HG02642 (cell line): Measurements from ENCODE around the gene AKT3.
"Not testable (repeated sequence)": the region's sequence is repeated elsewhere in the genome, so short reads cannot be mapped to it uniquely, and the experiment has no call there.

Experiments
- ATAC-seq: cut with Tn5 transposase; IDR thresholded peaks from one replicate; pipeline ENCODE4 v1.9.1; 2021; ENCODE audit warnings: mild to moderate bottlenecking; ENCODE audit not compliant: unreplicated experiment, poor library complexity

The AKT3 gene

GRCh38 chr1:243791586-243792267 is 58.3 kb downstream of the AKT3 start:
- no peak for ATAC-seq

DNA sequence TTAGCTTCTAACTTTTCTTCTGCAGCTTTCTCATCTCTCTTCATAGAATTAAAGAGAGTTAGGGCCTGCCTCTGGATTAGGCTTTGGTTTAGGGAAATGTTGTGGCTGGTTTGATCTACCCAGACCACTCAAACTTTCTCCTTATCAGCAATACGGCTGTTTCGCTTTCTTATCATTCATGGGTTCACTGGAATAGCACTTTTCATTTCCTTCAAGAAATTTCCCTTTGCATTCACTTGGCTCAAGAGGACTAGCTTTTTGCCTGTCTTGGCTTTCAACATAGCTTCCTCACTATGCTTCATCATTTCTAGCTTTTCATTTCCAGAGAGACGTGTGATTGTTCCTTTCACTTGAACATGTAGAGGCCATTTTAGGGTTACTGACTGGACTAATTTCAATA is 59.6 kb downstream of the AKT3 start:
- ATAC-seq = no peak

DNA sequence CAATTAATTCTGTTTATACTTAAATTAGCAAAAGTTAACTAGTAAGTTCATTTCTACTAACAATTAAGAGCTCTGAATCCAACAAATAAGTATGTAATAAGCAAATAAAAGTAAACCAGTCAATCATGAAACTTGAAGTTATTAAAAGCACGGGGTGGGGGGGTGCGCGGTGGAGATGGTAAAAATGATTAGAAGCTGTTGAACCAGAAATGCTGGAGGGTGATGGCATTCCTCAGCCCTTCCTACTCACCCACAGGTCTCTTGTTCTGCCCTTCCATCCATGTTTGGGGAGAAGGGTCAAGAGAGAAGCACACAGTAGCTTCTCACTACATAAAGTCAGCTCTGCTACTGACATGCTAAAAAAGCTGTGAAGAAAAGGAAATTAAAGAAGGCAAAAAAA is 63.5 kb downstream of the AKT3 start:
- ATAC-seq = no peak

DNA sequence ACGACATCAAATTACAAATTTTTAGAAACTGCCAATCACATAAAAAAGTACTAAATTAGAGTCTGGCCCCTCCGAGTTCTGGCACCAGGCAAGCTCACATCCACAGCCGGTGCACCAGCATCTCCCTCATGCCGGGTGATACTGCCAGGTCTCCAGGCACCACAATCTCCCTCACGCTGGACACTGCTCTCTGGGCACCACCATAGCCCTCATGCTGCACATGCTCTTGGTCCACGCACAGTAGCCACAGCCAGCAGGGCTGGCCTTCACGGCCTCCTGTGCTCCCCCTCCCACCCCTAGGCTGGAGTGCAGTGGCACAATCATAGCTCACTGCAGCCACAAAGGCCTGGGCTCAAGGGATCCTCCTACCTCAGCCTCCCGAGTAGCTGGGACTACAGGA is 65.5 kb downstream of the AKT3 start:
- ATAC-seq = no peak

DNA sequence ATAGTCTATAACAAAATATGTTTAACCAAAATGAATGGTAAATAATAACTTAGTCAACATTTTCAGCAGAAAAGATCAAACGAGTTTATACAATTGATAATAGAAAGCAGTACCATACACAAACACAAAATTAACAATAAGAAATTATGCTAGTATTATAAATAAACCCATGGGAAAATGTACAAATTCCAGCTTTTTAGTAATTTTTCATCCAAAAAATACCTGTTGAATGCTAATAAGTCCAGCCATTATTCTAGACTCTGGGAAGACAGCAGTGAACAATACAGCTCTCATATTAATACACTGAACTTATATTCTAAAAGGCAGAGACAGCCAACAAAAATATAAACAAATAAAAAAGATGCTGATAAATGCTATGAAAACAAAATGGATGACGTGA is 66.3 kb downstream of the AKT3 start:
- no peak for ATAC-seq

DNA sequence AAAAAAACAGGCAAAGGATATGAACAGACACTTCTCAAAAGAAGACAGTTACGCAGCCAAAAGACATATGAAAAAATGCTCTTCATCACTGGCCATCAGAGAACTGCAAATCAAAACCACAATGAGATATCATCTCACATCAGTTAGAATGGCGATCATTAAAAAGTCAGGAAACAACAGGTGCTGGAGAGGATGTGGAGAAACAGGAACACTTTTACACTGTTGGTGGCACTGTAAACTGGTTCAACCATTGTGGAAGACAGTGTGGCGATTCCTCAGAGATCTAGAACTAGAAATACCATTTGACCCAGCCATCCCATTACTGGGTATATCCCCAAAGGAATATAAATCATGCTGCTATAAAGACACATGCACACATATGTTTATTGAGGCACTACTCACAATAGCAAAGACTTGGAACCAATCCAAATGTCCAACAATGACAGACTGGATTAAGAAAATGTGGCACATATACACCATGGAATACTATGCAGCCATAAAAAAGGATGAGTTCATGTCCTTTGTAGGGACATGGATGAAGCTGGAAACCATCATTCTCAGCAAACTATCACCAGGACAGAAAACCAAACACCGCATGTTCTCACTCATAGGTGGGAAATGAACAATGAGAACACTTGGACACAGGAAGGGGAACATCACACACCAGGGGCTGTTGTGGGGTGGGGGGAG is 77.5 kb downstream of the AKT3 start:
- not testable (repeated sequence) for ATAC-seq

DNA sequence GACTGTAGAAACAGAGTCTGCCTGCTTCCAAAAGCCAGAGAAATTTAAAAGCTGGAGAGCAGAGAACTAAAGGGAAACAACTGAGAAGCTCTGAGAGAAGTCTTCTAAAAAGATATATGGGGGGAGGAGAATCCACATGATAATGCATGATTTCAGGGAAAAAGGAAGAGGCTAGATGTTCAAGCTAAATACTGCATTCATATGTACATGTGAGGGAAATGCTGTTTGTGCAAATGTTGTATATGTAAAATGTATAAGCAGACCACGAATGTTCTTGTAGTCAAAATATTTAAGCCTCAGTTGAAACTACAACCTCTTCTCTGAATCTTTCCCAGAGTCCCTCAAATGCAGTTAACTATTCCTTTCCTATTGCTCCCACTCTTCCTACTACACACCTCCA is 79.2 kb downstream of the AKT3 start:
- no peak for ATAC-seq

- ATAC-seq = no peak
Observed at GRCh38 chr1:243765676-243766075, 84.4 kb downstream of the AKT3 start.

- no peak for ATAC-seq
Observed at GRCh38 chr1:243763806-243764205, 86.2 kb downstream of the AKT3 start.

- ATAC-seq = no peak
Observed at GRCh38 chr1:243758647-243759046, 91.4 kb downstream of the AKT3 start.

DNA sequence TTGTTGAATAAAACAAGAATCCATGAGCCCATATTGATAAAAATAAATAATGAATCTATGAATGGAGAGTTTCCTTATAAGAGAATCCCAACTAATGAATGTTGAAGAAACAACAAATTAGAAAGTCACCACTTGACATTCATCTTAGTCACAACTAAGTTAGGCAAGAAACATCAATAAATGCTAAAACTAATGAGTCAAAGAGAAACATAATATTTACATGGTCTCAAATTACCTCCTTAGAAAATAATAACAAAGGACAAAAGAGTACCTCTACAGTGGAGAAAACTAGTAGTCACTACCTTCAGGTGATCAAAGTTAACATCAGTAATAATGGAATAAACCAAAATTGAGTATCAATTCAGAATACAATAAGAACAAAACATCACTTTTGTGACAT is 93.5 kb downstream of the AKT3 start:
- no peak for ATAC-seq

DNA sequence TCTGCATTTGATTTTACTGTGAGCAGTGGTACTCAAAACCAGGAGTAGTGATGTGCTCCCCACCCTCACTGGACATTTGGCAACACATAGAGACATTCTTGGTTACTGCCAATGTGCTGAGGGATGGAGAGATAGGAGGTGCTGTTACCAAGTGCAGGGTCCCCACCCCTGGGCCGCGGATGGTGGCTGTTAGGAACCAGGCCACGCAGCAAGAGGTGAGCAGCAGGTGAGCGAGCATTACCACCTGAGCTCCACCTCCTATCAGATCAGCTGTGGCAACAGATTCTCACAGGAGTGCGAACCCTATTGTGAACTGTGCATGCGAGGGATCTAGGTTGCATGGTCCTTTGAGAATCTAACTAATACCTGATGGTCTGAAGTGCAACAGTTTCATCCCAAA is 95.7 kb downstream of the AKT3 start:
- ATAC-seq = no peak

DNA sequence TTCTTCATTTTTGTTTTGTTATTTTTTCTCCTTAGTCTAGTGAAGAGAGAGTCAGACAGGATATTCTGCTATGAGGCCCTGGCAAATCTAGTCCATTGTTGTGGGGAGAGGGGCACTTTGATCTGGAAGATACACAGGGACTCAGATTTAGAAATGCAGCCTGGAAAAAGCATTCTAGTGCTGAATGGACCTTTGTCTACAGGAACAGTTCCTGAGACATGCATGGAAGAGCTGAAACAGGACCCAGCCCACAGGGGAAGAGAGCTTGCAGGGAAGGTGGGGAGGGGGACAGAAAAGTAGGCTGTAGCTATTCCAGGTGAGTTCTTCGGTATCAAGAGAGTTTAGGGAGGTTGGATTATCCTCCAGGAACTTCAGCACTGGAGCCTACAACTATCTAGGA is 98.5 kb downstream of the AKT3 start:
- no peak for ATAC-seq

DNA sequence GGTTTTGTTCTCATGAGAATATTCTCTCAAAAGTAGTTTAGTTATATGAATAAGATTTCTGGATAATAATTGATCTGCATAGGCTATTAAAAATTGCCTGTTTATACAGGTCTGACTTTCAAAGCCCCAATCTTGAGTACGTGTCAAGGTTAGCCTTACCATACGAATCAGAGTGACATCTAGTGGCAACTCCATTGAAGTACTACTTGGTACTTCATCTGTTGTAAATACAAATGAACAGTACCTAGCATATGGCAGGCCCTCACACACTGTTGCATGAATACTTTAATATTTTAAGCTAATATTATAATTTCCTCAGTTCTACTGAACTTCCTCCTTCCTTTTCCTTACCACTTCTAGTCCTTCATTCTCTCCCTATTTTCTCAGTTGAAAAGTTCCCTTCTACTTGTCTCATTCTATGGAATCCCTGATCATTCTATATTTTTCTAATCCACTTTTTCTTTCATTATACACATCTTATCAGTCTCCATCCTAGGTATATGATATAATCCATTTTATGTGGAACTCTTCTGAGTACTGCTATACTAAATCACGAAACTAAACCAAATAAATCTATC is 101.2 kb downstream of the AKT3 start:
- peak; percentile 91 for ATAC-seq

GRCh38 chr1:243748227-243748626 is 101.8 kb downstream of the AKT3 start:
- no peak for ATAC-seq

GRCh38 chr1:243746751-243747150 is 103.3 kb downstream of the AKT3 start:
- no peak for ATAC-seq

GRCh38 chr1:243745356-243745755 is 104.7 kb downstream of the AKT3 start:
- ATAC-seq = no peak

- no peak for ATAC-seq
Observed at GRCh38 chr1:243742819-243743218, 107.2 kb downstream of the AKT3 start.

DNA sequence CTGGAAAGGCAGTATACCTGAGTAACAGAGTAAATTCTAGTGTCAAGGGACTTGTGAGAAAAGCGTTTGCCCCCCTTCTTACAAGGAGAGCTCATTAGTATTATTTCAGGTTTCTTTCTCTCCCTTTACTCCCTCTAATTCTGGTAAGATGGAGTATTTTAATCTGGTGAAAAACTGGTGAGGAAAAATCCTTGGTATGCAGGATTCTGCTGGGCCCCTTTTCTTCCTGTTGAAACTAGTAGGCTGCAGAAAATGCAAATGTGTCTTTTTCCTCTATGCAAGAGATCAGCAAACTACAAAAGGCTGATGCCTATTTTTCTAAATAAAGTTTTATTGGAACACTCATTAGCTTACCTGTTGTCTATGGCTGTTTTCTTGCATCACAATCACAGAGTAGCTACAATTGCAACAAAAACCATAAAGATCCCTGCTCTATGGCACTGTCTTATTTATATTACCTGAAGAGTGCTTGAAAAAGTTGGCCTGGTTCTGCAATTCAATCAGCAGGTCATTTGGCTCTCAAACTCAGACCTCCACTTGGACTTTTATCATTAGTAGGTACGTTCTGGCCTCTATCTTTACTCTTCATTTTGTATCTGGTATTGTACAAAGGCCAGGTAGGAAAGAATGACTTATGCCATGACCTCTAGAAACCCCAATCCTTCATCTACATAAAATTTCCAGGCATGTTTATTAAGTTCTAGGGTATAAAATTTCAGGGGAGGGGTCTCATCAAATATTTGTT is 109.6 kb downstream of the AKT3 start:
- no peak for ATAC-seq

DNA sequence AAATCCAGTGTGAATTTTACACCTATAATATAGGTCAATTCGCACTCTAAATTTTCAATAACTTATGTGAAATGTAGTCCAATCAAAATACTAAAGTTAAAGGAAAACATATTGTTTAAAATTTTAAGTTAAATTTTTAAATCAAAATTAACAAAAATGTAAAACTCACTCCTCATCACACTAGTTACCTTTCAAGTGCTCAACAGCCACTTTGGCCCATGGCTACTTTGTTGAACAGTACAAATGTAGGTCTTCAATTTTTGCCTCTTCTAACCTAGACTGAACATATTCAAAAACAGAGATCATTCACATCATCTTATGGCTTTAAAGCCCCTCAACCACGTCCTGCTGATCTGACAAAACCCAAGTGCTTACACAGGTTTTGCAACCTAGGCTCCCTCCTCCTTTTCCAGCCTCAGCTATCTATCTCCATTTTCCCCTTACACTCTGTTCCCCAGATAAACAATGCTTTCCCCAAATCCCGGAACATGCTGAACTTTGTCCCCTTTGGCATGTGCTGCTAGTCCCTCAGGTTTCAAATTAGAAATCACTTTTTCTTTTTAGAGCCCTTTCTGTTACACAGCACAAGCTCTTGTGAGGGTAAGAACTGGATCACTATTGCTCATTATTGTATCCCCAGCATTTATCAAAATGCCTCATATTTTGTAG is 110.6 kb downstream of the AKT3 start:
- ATAC-seq = no peak

- ATAC-seq = no peak
Observed at GRCh38 chr1:243738020-243738419, 112.0 kb downstream of the AKT3 start.
